Measurements from ENCODE around the gene NR6A1.

GRCh38 chr9:124788542-124789217 lies 17.6 kb upstream of the NR6A1 start:
- TF ChIP-seq CTCF (IDR thresholded peaks at IDR 0.05) (no peak), POLR2AphosphoS5 (IDR thresholded peaks at IDR 0.05; ENCODE audit: insufficient read depth in 1 of 2, low read depth in 1 of 2) (no peak)
